Esophagus mucosa (tissue), 1 donor: ENCODE data around the gene SEMA4D. TPM values are rescaled to one million over a fixed set of nuclear protein-coding genes. Genes with fewer than 3 reads are reported as not detected.
A peak's percentile ranks its signal among the peaks of the same experiment; 100 is the strongest.

Source experiments
- ATAC-seq: fragments of 200-7000 bp; cut with Tn5 transposase; one replicate; pipeline ENCODE4 v1.9.1; 2020
- total RNA-seq: library from RNA; stranded (reverse); gene quantifications from one replicate; pipeline ENCODE4 v1.2.4, GENCODE V29; 2023
- donor health status: DM: yes; HTN: yes; CAD: no.

The SEMA4D gene
- total RNA-seq, 1 donor from 2014 or later: 30.4 TPM

GRCh38 chr9:89442981-89443814, 54.7 kb downstream of the SEMA4D start:
- peak; percentile 64 for ATAC-seq

GRCh38 chr9:89442501-89442978, 55.4 kb downstream of the SEMA4D start:
- no peak for ATAC-seq

- ATAC-seq: no peak
Observed at GRCh38 chr9:89441986-89442385, 55.9 kb downstream of the SEMA4D start.

GRCh38 chr9:89441655-89441970, 56.3 kb downstream of the SEMA4D start:
- no peak for ATAC-seq

- no peak for ATAC-seq
Observed at GRCh38 chr9:89440951-89441654, 56.8 kb downstream of the SEMA4D start.

GRCh38 chr9:89440548-89440947, 57.4 kb downstream of the SEMA4D start:
- ATAC-seq: peak; percentile 79

- ATAC-seq: no peak
Observed at GRCh38 chr9:89440046-89440445, 57.9 kb downstream of the SEMA4D start.

GRCh38 chr9:89439571-89439970, 58.3 kb downstream of the SEMA4D start:
- ATAC-seq: no peak

GRCh38 chr9:89438194-89438593, 59.7 kb downstream of the SEMA4D start:
- no peak for ATAC-seq

GRCh38 chr9:89437772-89438171, 60.1 kb downstream of the SEMA4D start:
- no peak for ATAC-seq

- peak; percentile 72 for ATAC-seq
Observed at GRCh38 chr9:89436963-89437625, 60.8 kb downstream of the SEMA4D start.

GRCh38 chr9:89436326-89436725, 61.6 kb downstream of the SEMA4D start:
- ATAC-seq: no peak

GRCh38 chr9:89435071-89435823, 62.7 kb downstream of the SEMA4D start:
- peak; percentile 84 for ATAC-seq

- no peak for ATAC-seq
Observed at GRCh38 chr9:89434636-89435035, 63.3 kb downstream of the SEMA4D start.

- ATAC-seq: no peak
Observed at GRCh38 chr9:89433826-89434225, 64.1 kb downstream of the SEMA4D start.

- ATAC-seq: no peak
Observed at GRCh38 chr9:89432986-89433530, 64.9 kb downstream of the SEMA4D start.

- no peak for ATAC-seq
Observed at GRCh38 chr9:89431930-89432725, 65.8 kb downstream of the SEMA4D start.

- ATAC-seq: peak; percentile 80
Observed at GRCh38 chr9:89430995-89431394, 66.9 kb downstream of the SEMA4D start.

- no peak for ATAC-seq
Observed at GRCh38 chr9:89428901-89429890, 68.7 kb downstream of the SEMA4D start.

- ATAC-seq: no peak
Observed at GRCh38 chr9:89428222-89428761, 69.6 kb downstream of the SEMA4D start.
